CD8-positive, alpha-beta memory T cell (primary cell): ENCODE data around the gene CAP2. TPM values are rescaled to one million over a fixed set of nuclear protein-coding genes. Genes with fewer than 3 reads are reported as not detected.

Experiments used
- CTCF ChIA-PET: fragments of 350-600 bp; sonication (Branson Sonifier 250); formaldehyde crosslinking; loops from one replicate; lab custom pipeline; 2021; ENCODE audit warnings: antibody characterized with exemption; lab: Charles Lee
- POLR2A ChIA-PET: fragments of 350-600 bp; sonication (Branson Sonifier 250); formaldehyde crosslinking; loops from one replicate; lab custom pipeline; 2021; ENCODE audit warnings: antibody characterized with exemption; lab: Charles Lee
- DNase-seq, 5 donors: peaks; one replicate each; pipeline versions ENCODE4 v3.0.0 to v3.0.0-alpha.2; 2020 to 2022; ENCODE audit warnings: mixed read lengths in 1 of 5
- H3K27ac ChIP-seq: one replicate; pipeline ENCODE4 v1.7.0; 2013; ENCODE audit warnings: low read depth, mild to moderate bottlenecking, low read length, moderate library complexity
- H3K27me3 ChIP-seq: 2 replicates; pipeline ENCODE4 v1.7.0; 2013; ENCODE audit warnings: low read length, mild to moderate bottlenecking; ENCODE audit not compliant: insufficient read depth, poor library complexity, severe bottlenecking
- H3K36me3 ChIP-seq: 2 replicates; pipeline ENCODE4 v1.7.0; 2013; ENCODE audit warnings: mild to moderate bottlenecking, low read length, moderate library complexity; ENCODE audit not compliant: insufficient read depth
- H3K4me1 ChIP-seq: 2 replicates; pipeline ENCODE4 v1.7.0; 2013; ENCODE audit warnings: mild to moderate bottlenecking, low read length, moderate library complexity; ENCODE audit not compliant: insufficient read depth
- H3K4me3 ChIP-seq: 2 replicates; pipeline ENCODE4 v1.7.0; 2013; ENCODE audit warnings: mild to moderate bottlenecking, low read length
- H3K9me3 ChIP-seq: 2 replicates; pipeline ENCODE4 v1.7.0; 2013; ENCODE audit warnings: mild to moderate bottlenecking, low read length
- H3K27ac Mint-ChIP-seq, 8 donors: one replicate each; pipeline ENCODE4 v1.8.0; 2020 to 2021; ENCODE audit warnings: mixed read lengths in 8 of 8, mild to moderate bottlenecking in 6 of 8, inconsistent platforms in 3 of 8, moderate library complexity in 3 of 8
- H3K27me3 Mint-ChIP-seq, 2 donors: one replicate each; pipeline ENCODE4 v1.8.0; 2020 to 2021; ENCODE audit warnings: mixed read lengths in 2 of 2, mild to moderate bottlenecking in 1 of 2, moderate library complexity in 1 of 2
- H3K36me3 Mint-ChIP-seq, 3 donors: one replicate each; pipeline ENCODE4 v1.8.0; 2020 to 2021; ENCODE audit warnings: mixed read lengths in 3 of 3, inconsistent platforms in 1 of 3, mild to moderate bottlenecking in 1 of 3
- H3K4me1 Mint-ChIP-seq, 3 donors: one replicate each; pipeline ENCODE4 v1.8.0; 2020 to 2021; ENCODE audit warnings: mixed read lengths in 3 of 3, inconsistent platforms in 1 of 3, mild to moderate bottlenecking in 1 of 3
- H3K4me3 Mint-ChIP-seq, 7 donors: one replicate each; pipeline ENCODE4 v1.8.0; 2020 to 2021; ENCODE audit warnings: mixed read lengths in 7 of 7, mild to moderate bottlenecking in 6 of 7, moderate library complexity in 4 of 7, inconsistent platforms in 2 of 7
- H3K9me3 Mint-ChIP-seq, 5 donors: one replicate each; pipeline ENCODE4 v1.8.0; 2020 to 2022; ENCODE audit warnings: mixed read lengths in 5 of 5, mild to moderate bottlenecking in 3 of 5, moderate library complexity in 2 of 5, inconsistent platforms in 1 of 5
- polyA plus RNA-seq: library from polyadenylated mRNA; unstranded; fragments of 300-500 nt; fragmentation: Illumina TruSeq; gene quantifications from one replicate; pipeline ENCODE4 v1.2.3, GENCODE V29; 2021
- total RNA-seq, 2 experiments: library from RNA; stranded (reverse); gene quantifications; one replicate each; pipeline ENCODE4 v1.2.3, GENCODE V29; 2021

The CAP2 gene
- total and polyA plus RNA-seq, 3 experiments from 2014 or later = 1.0 TPM; not detected in 2

- no peak for DNase-seq
- Mint-ChIP-seq H3K27ac (no peak overlapping the region), H3K9me3 (peaks cover 0 to 2% (median 0%) of the 10 kb centered on the region in 5 donors), H3K27me3 (peaks cover 0 to 2% of the 10 kb centered on the region in 2 donors), H3K4me3 (no peak overlapping the region), H3K4me1 (peaks cover 5 to 13% (median 11%) of the 10 kb centered on the region in 3 donors), H3K36me3 (peaks cover 0 to 1% (median 0%) of the 10 kb centered on the region in 3 donors)
- no peak overlapping the region for H3K4me3 ChIP-seq
- H3K27me3 ChIP-seq = no peaks in the 10 kb centered on the region
- no peak overlapping the region for H3K27ac ChIP-seq
- no peaks in the 10 kb centered on the region for H3K36me3 ChIP-seq
- ChIA-PET POLR2A (no interaction called here), CTCF (no interaction called here)
- H3K9me3 ChIP-seq = no peaks in the 10 kb centered on the region
- H3K4me1 ChIP-seq = peaks cover 8% of the 10 kb centered on the region
Observed at GRCh38 chr6:17596085-17596484, 202.7 kb downstream of the CAP2 start.

- H3K27ac Mint-ChIP-seq = peak within 1 kb of the TSS; percentile 85 to 99 (median 93)
- H3K4me3 Mint-ChIP-seq = peak within 1 kb of the TSS; percentile 86 to 98 (median 91)
- Histone ChIP-seq H3K36me3 (peaks cover 8% of the 10 kb centered on the region), H3K9me3 (no peaks in the 10 kb centered on the region), H3K4me1 (peaks cover 35% of the 10 kb centered on the region), H3K4me3 (peak within 1 kb of the TSS; percentile 57), H3K27ac (peak within 1 kb of the TSS; percentile 91), H3K27me3 (no peaks in the 10 kb centered on the region)
- DNase-seq = peak; percentile 90 to 96 (median 92)
- no peaks in the 10 kb centered on the region for H3K27me3 Mint-ChIP-seq
- ChIA-PET POLR2A (interaction anchor here (0.7 to 3.4 kb wide), 5 partner anchors 10 to 387 kb away, joined by 3 to 40 read pairs (median 6); partner anchors contain the start of genes KIF13A and NUP153), CTCF (interaction anchor here (0.7 to 2.4 kb wide), 13 partner anchors 9 to 1314 kb away, joined by 3 to 23 read pairs (median 4); partner anchors contain the start of gene NUP153)
- peaks cover 0 to 2% (median 0%) of the 10 kb centered on the region in 5 donors for H3K9me3 Mint-ChIP-seq
- peaks cover 0 to 26% (median 2%) of the 10 kb centered on the region in 3 donors for H3K36me3 Mint-ChIP-seq
- H3K4me1 Mint-ChIP-seq = peaks cover 36 to 47% (median 45%) of the 10 kb centered on the region in 3 donors
Observed at GRCh38 chr6:17599877-17600526, 206.6 kb downstream of the CAP2 start, which contains the start of gene FAM8A1. Gene FAM8A1, plus strand, starts transcription at chr6:17600302. Its CDS starts 108 bp downstream, at chr6:17600410.

GRCh38 chr6:17600527-17601385, 207.4 kb downstream of the CAP2 start:
- Histone ChIP-seq H3K4me1 (peaks cover 35% of the 10 kb centered on the region), H3K9me3 (no peaks in the 10 kb centered on the region), H3K4me3 (peak overlapping the region; percentile 57), H3K27me3 (no peaks in the 10 kb centered on the region), H3K36me3 (peaks cover 8% of the 10 kb centered on the region), H3K27ac (peak overlapping the region; percentile 91)
- Mint-ChIP-seq H3K27ac (peak overlapping the region; percentile 83 to 99 (median 93)), H3K36me3 (peaks cover 0 to 32% (median 6%) of the 10 kb centered on the region in 3 donors), H3K4me3 (peak overlapping the region; percentile 86 to 98 (median 91)), H3K27me3 (no peaks in the 10 kb centered on the region), H3K4me1 (peaks cover 36 to 50% (median 48%) of the 10 kb centered on the region in 3 donors), H3K9me3 (peaks cover 0 to 2% (median 0%) of the 10 kb centered on the region in 5 donors)
- ChIA-PET CTCF (interaction anchor here (1.0 to 2.4 kb wide), 13 partner anchors 9 to 204 kb away, joined by 3 to 23 read pairs (median 4); partner anchors contain the start of gene NUP153), POLR2A (interaction anchor here (0.6 to 3.4 kb wide), 7 partner anchors 11 to 387 kb away, joined by 3 to 40 read pairs (median 4); partner anchors contain the start of genes KIF13A and NUP153)
- DNase-seq = peak in 4 of 5 donors; percentile 24 to 65 (median 45)

GRCh38 chr6:17601386-17601703, 207.9 kb downstream of the CAP2 start:
- H3K9me3 ChIP-seq = no peaks in the 10 kb centered on the region
- no peaks in the 10 kb centered on the region for H3K27me3 Mint-ChIP-seq
- ChIA-PET POLR2A (interaction anchor here (0.6 to 3.4 kb wide), 4 partner anchors 10 to 105 kb away, joined by 3 to 40 read pairs (median 19); partner anchors contain the start of gene NUP153), CTCF (interaction anchor here (1.1 to 2.4 kb wide), 9 partner anchors 11 to 203 kb away, joined by 3 to 23 read pairs (median 7); partner anchors contain the start of gene NUP153)
- H3K4me1 ChIP-seq = peaks cover 35% of the 10 kb centered on the region
- H3K27ac ChIP-seq = peak overlapping the region; percentile 91
- peaks cover 0 to 2% (median 0%) of the 10 kb centered on the region in 5 donors for H3K9me3 Mint-ChIP-seq
- H3K4me3 ChIP-seq = peak overlapping the region; percentile 57
- no peak for DNase-seq
- peaks cover 8% of the 10 kb centered on the region for H3K36me3 ChIP-seq
- H3K27ac Mint-ChIP-seq = peak overlapping the region; percentile 83 to 99 (median 91)
- no peaks in the 10 kb centered on the region for H3K27me3 ChIP-seq
- H3K4me3 Mint-ChIP-seq = peak overlapping the region; percentile 86 to 98 (median 91)
- peaks cover under 1 to 37% (median 8%) of the 10 kb centered on the region in 3 donors for H3K36me3 Mint-ChIP-seq
- H3K4me1 Mint-ChIP-seq = peaks cover 37 to 53% (median 51%) of the 10 kb centered on the region in 3 donors

- H3K4me3 ChIP-seq = no peak overlapping the region
- peak overlapping the region; percentile 79 to 91 (median 90) for H3K4me3 Mint-ChIP-seq
- H3K36me3 ChIP-seq = peaks cover 12% of the 10 kb centered on the region
- H3K27me3 Mint-ChIP-seq = no peaks in the 10 kb centered on the region
- no peak for DNase-seq
- ChIA-PET POLR2A (interaction anchor here (0.6 to 0.9 kb wide), 2 partner anchors 43 to 88 kb away, joined by 3 to 4 read pairs; no protein-coding TSS in a partner anchor), CTCF (interaction anchor here (1.4 to 1.5 kb wide), 3 partner anchors 17 to 201 kb away, joined by 3 to 7 read pairs (median 4); no protein-coding TSS in a partner anchor)
- H3K4me1 Mint-ChIP-seq = peaks cover 40 to 59% (median 57%) of the 10 kb centered on the region in 3 donors
- H3K27ac ChIP-seq = no peak overlapping the region
- H3K27me3 ChIP-seq = no peaks in the 10 kb centered on the region
- H3K9me3 Mint-ChIP-seq = peaks cover 0 to 2% (median 0%) of the 10 kb centered on the region in 5 donors
- no peaks in the 10 kb centered on the region for H3K9me3 ChIP-seq
- H3K4me1 ChIP-seq = peaks cover 35% of the 10 kb centered on the region
- H3K27ac Mint-ChIP-seq = peak overlapping the region; percentile 36 to 86 (median 68)
- peaks cover 3 to 46% (median 11%) of the 10 kb centered on the region in 3 donors for H3K36me3 Mint-ChIP-seq
Observed at GRCh38 chr6:17602888-17603287, 209.5 kb downstream of the CAP2 start.

GRCh38 chr6:17606606-17607005, 213.2 kb downstream of the CAP2 start:
- Mint-ChIP-seq H3K9me3 (no peaks in the 10 kb centered on the region), H3K4me1 (peaks cover 34 to 54% (median 45%) of the 10 kb centered on the region in 3 donors), H3K27me3 (no peaks in the 10 kb centered on the region), H3K27ac (peak overlapping the region in 4 of 8 donors; percentile 2 to 76 (median 38)), H3K4me3 (no peak overlapping the region), H3K36me3 (peaks cover 3 to 64% (median 11%) of the 10 kb centered on the region in 3 donors)
- ChIA-PET CTCF (interaction anchor here (0.7 kb wide), 1 partner anchor 79 kb away, joined by 3 read pairs; no protein-coding TSS in a partner anchor), POLR2A (interaction anchor here (0.6 kb wide), 1 partner anchor 83 kb away, joined by 6 read pairs; no protein-coding TSS in a partner anchor)
- Histone ChIP-seq H3K36me3 (peaks cover 16% of the 10 kb centered on the region), H3K27me3 (no peaks in the 10 kb centered on the region), H3K27ac (no peak overlapping the region), H3K4me3 (no peak overlapping the region), H3K9me3 (no peaks in the 10 kb centered on the region), H3K4me1 (peaks cover 26% of the 10 kb centered on the region)
- no peak for DNase-seq
